Activated T-cell treated with anti-CD3 and anti-CD28 coated beads for 1 hour (primary cell): Measurements from ENCODE around the gene DOCK1.
A peak's percentile ranks its signal among the peaks of the same experiment; 100 is the strongest.

Source experiments
- DNase-seq: peaks from one replicate; pipeline ENCODE4 v3.0.0-alpha.2; 2020; ENCODE audit warnings: low read depth

Gene DOCK1

GRCh38 chr10:127221281-127221680 lies 316.1 kb downstream of the DOCK1 start:
- DNase-seq, result no peak

- DNase-seq, result no peak
These were observed 321.8 kb downstream of the DOCK1 start for GRCh38 chr10:127227027-127227426.

- no peak for DNase-seq
These were observed 322.4 kb downstream of the DOCK1 start for GRCh38 chr10:127227663-127228062.

GRCh38 chr10:127228195-127228787 lies 323.1 kb downstream of the DOCK1 start:
- no peak for DNase-seq

- DNase-seq, result no peak
These were observed 329.1 kb downstream of the DOCK1 start for GRCh38 chr10:127234306-127234800.

GRCh38 chr10:127236266-127236665 lies 331.0 kb downstream of the DOCK1 start:
- DNase-seq, result no peak

- no peak for DNase-seq
These were observed 337.7 kb downstream of the DOCK1 start for GRCh38 chr10:127242914-127243313.

- peak; percentile 5 for DNase-seq
These were observed 338.5 kb downstream of the DOCK1 start for GRCh38 chr10:127243490-127244272.

- no peak for DNase-seq
These were observed 340.2 kb downstream of the DOCK1 start for GRCh38 chr10:127245456-127245855.

- DNase-seq, result no peak
These were observed 344.8 kb downstream of the DOCK1 start for GRCh38 chr10:127250031-127250430.

GRCh38 chr10:127252818-127253217 lies 347.6 kb downstream of the DOCK1 start:
- no peak for DNase-seq

GRCh38 chr10:127254276-127254675 lies 349.0 kb downstream of the DOCK1 start:
- DNase-seq, result no peak

- no peak for DNase-seq
These were observed 352.2 kb downstream of the DOCK1 start for GRCh38 chr10:127257395-127257794.

GRCh38 chr10:127259347-127259746 lies 354.1 kb downstream of the DOCK1 start:
- no peak for DNase-seq

- DNase-seq, result no peak
These were observed 357.4 kb downstream of the DOCK1 start for GRCh38 chr10:127262606-127263005.

GRCh38 chr10:127265288-127265687 lies 360.1 kb downstream of the DOCK1 start:
- DNase-seq, result no peak

- no peak for DNase-seq
These were observed 361.2 kb downstream of the DOCK1 start for GRCh38 chr10:127266431-127266830.

GRCh38 chr10:127267442-127267841 lies 362.2 kb downstream of the DOCK1 start:
- no peak for DNase-seq

- DNase-seq, result no peak
These were observed 366.8 kb downstream of the DOCK1 start for GRCh38 chr10:127272076-127272475.

- DNase-seq, result no peak
These were observed 370.0 kb downstream of the DOCK1 start for GRCh38 chr10:127275272-127275671.

- DNase-seq, result no peak
These were observed 370.7 kb downstream of the DOCK1 start for GRCh38 chr10:127275793-127276450.

- DNase-seq, result no peak
These were observed 371.7 kb downstream of the DOCK1 start for GRCh38 chr10:127276794-127277462.
